Panc1 (cell line): ENCODE data around the gene CLP1.

Experiments
- CTCF ChIP-seq: fragments of 450-650 bp; IDR thresholded peaks from 2 replicates; pipeline ENCODE4 v1.5.1; 2017; ENCODE audit warnings: mild to moderate bottlenecking
- POLR2AphosphoS5 ChIP-seq: IDR thresholded peaks from 2 replicates; pipeline ENCODE4 v1.6.1; 2012; ENCODE audit warnings: mild to moderate bottlenecking, low read depth, low read length, moderate library complexity

- TF ChIP-seq CTCF (no peak), POLR2AphosphoS5 (no peak)
These were observed 22.3 kb upstream of the CLP1 start for GRCh38 chr11:57635246-57635645.
